Stimulated activated CD8-positive, alpha-beta memory T cell treated with anti-CD3 and anti-CD28 coated beads, Interleukin-7, amount 100 ng/mL, for 24 hours (primary cell): Measurements from ENCODE around the gene TUBD1.

Experiments
- DNase-seq: peaks from one replicate; pipeline ENCODE4 v3.0.0-alpha.2; 2020; ENCODE audit warnings: low read depth

TUBD1 gene

DNA sequence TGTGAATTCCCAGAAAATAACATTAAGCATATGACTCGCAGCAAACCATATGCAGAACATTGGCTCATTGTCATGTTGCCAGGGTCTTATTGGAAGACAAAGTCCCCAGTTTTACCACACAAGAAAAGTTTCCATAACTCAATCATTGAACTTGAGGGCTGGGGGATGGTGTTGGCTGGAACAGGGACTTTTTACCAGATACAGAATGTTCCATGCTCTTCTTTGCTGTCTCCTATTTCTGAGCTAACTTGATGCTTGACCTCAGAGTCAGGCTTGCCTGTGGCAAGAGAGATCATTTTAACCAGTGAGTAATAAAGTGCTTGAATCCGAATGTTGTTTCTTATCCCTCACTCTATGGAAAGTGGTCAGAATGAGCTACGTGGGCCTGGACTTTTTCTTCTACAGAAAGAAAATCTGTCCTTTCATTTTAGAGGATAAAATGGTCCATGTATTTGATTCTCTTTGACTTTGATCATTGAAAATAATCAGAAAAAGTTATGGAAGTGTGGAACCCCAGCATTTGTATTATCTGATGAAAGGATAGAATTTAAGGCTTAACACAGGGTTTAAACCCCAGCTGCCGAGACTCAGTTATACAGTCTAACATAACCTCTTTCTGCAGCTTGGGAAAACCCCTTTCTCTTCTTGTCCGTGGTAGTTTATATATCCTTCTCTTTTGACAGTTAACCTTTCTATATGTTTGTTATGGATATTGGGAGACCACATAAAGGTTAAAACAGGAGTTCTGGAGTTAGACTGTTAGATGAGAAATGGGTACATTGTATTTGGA is 67.0 kb downstream of the TUBD1 start:
- DNase-seq = no peak

DNA sequence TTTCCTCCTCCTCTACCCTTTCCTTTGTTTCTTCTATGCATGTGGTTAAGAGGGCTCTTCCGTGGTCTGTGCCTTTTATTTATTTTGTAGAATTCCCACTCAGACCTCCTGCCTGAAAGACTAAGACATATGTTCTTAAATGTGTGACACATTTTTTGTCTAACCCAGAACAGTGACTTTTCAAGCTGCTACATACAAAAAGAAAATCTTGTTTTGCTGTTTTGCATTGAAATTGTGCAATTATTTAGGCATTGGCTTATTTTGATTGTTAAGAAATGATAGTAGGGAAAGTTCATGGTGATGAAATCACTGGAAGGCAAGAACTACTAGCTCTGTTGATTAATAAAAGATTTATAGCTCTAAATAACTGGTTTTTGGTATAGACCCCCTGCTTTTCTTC is 76.8 kb downstream of the TUBD1 start:
- no peak for DNase-seq

DNA sequence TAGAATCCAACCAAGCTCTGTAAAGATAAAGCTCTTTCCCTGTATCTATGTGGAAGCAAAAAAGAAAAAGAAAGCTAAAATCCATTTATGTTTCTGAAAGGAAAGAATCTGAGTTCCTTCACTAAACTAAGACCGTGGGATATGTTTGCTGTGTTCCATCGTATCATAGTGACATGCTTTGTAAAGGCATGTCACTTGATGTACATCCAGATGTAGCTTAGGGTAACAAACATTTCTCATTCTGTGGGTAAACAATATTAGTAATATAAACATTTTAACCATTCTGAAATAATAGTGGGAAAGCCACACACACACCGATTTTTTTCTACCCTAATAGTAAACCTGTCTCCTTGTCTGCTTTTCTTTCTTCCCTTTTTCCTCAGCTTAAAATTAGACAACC is 78.1 kb downstream of the TUBD1 start:
- no peak for DNase-seq

DNA sequence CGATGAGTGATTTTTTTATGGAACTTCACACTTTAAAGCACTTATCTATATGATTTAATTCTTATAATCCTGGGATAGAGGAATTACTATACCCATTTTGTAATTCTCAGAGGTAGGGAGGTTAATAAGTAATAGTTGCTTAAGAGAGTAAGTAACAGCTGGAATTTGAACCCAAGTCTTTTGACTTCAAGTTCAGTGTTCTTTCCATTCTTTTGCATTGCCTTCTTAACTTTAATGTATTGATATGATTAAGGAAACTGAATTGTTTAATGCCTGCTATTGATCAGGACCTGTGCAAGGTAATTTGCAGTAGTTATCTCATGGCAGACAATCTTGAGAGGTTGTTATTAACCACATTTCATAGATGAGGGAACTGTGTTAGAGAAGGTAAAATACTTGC is 78.5 kb downstream of the TUBD1 start:
- DNase-seq = no peak

DNA sequence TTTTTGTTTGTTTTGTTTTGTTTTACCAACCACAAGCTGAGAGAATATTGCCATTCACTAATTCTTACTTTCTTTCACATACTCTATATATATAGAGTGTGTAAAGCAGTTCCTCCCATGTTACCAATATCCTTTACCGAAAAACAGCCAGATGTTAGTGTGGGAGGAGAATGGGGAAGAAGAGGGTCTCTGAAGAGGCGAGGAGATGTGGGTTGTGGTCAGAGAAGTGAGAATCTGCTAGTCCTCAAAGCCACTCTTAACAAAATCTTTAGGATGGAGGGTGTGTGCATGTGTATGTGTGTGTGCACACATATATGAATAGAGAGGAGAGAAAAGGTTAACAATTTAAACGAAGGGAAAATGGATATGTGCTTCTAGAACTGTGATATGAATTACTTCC is 80.6 kb downstream of the TUBD1 start:
- DNase-seq = no peak

DNA sequence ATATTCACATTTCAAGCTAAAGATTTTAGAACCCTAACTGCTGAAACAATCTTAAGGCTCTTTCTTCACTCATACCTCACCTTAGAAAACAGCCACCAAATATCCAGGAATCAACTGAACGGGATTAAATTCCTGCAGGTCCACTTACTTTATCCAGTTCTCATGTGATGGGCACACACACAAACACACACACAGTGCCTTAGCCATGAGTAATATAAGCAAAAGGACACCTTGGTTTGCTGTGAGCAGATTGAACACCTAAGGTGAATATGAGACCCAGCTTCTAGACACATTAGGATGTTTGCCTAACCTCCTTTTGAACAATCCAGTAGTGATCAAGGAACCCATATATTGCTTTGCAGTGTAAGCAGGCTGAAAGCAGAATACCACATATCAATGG is 81.5 kb downstream of the TUBD1 start:
- no peak for DNase-seq

DNA sequence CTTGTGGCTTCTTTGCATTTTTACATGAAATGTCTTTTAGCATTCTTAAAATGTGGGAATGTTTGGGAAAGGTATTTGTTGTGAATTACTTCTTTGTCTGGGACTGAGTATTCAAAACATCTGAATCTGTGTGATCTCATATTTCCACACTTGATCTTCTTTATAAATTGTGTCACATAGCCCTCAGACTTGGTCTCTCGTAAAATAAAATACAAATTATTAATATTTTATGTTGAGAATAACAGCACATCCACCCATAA is 81.9 kb downstream of the TUBD1 start:
- DNase-seq = no peak
